ENCODE data around the gene ZBED2. TPM values are rescaled to one million over a fixed set of nuclear protein-coding genes. Genes with fewer than 3 reads are reported as not detected.
"Not testable (repeated sequence)": the region's sequence is repeated elsewhere in the genome, so short reads cannot be mapped to it uniquely, and the experiment has no call there.

ZBED2 gene
- total RNA-seq, 1 donor from 2014 or later, result not detected

DNA sequence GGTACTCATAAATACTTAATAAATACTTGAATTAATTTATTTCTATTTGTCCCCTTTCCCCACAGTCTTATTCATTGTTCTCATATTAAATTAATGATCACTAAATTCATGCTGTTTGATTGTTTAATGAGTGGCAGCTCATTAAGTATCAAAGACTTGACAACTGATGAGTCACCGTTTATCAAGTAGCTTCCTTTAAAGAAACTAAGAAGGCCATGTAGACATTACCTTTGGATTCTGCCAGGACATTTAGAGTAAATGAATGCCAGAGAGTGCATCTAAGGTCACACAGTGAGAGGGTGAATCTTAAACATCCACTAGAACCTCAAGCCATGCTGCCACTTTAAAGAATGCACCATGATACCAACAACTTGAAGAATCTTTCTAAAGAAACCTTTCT lies 23.9 kb downstream of the ZBED2 start:
- H3K27me3 Mint-ChIP-seq (ENCODE audit: unreplicated experiment), result peaks cover 3% of the 10 kb centered on the region
- peaks cover 3% of the 10 kb centered on the region for H3K4me1 Mint-ChIP-seq (ENCODE audit: low read depth, unreplicated experiment)
- peaks cover 2% of the 10 kb centered on the region for H3K9me3 Mint-ChIP-seq (ENCODE audit: unreplicated experiment)
- no peak for DNase-seq
- TF ChIP-seq, protein P1, sequence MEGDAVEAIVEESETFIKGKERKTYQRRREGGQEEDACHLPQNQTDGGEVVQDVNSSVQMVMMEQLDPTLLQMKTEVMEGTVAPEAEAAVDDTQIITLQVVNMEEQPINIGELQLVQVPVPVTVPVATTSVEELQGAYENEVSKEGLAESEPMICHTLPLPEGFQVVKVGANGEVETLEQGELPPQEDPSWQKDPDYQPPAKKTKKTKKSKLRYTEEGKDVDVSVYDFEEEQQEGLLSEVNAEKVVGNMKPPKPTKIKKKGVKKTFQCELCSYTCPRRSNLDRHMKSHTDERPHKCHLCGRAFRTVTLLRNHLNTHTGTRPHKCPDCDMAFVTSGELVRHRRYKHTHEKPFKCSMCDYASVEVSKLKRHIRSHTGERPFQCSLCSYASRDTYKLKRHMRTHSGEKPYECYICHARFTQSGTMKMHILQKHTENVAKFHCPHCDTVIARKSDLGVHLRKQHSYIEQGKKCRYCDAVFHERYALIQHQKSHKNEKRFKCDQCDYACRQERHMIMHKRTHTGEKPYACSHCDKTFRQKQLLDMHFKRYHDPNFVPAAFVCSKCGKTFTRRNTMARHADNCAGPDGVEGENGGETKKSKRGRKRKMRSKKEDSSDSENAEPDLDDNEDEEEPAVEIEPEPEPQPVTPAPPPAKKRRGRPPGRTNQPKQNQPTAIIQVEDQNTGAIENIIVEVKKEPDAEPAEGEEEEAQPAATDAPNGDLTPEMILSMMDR (IDR thresholded peaks at IDR 0.05; ENCODE audit: partially characterized antibody, unreplicated experiment), result no peak
- no peak overlapping the region for H3K27ac Mint-ChIP-seq (ENCODE audit: unreplicated experiment)
- H3K4me3 Mint-ChIP-seq (ENCODE audit: unreplicated experiment), result no peak overlapping the region
- H3K36me3 Mint-ChIP-seq (ENCODE audit: unreplicated experiment), result no peaks in the 10 kb centered on the region

DNA sequence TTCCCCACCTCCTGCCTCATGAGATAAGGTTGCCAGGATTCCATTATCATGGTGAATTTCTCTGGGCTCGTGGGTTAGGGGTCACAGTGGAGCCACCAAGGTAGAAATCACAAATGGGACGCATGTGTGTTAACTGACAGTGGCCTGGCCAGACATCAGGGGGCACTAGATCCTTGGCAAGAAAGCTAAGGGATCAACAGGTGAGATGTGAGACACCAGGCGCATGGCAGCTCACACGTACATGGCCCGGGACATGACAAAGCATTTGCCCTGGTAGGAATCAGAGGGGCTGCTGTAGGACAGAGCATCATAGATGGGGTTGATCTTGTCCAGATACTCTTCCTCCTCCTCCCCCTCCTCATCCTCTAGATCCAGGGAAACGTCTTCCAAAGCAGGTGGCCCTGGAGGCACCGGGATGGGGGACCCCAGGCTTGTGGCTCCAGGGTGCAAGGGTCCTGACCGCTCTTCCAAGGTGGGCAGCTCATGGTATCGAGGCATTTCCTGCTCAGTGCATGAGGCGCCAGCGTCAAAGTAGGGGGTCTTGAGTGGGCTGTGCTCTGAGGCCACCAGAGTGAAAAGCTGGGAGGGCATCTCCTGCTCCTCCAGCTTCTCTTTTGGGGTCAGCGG lies 24.6 kb downstream of the ZBED2 start:
- Mint-ChIP-seq H3K27me3 (ENCODE audit: unreplicated experiment) (peaks cover 3% of the 10 kb centered on the region), H3K4me3 (ENCODE audit: unreplicated experiment) (no peak overlapping the region), H3K27ac (ENCODE audit: unreplicated experiment) (no peak overlapping the region), H3K9me3 (ENCODE audit: unreplicated experiment) (peaks cover 2% of the 10 kb centered on the region), H3K36me3 (ENCODE audit: unreplicated experiment) (no peaks in the 10 kb centered on the region), H3K4me1 (ENCODE audit: low read depth, unreplicated experiment) (peaks cover 3% of the 10 kb centered on the region)
- DNase-seq, result no peak
- TF ChIP-seq, protein P1 (IDR thresholded peaks at IDR 0.05; ENCODE audit: partially characterized antibody, unreplicated experiment), result no peak

DNA sequence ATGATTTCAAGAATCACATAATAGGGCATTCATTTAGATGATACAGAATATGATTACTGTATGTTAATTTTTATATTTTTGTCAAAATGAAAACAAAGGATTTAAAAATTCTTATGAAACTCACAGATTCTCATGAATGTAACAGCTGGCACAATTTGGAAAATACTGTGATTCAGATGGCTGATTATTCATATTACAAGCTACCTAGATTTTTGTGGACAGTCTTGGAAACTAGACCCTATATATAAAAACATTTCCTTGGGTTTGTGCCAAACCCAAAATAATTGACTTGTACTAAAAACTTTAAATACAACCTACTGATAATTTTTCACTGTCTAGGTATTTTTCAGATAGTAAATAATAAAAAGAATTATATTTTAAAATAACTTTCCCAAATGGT lies 26.2 kb downstream of the ZBED2 start:
- DNase-seq, result no peak
- H3K36me3 Mint-ChIP-seq (ENCODE audit: unreplicated experiment), result no peaks in the 10 kb centered on the region
- H3K4me3 Mint-ChIP-seq (ENCODE audit: unreplicated experiment), result no peak overlapping the region
- H3K27me3 Mint-ChIP-seq (ENCODE audit: unreplicated experiment), result peaks cover 2% of the 10 kb centered on the region
- H3K4me1 Mint-ChIP-seq (ENCODE audit: low read depth, unreplicated experiment), result peaks cover 2% of the 10 kb centered on the region
- peaks cover 2% of the 10 kb centered on the region for H3K9me3 Mint-ChIP-seq (ENCODE audit: unreplicated experiment)
- H3K27ac Mint-ChIP-seq (ENCODE audit: unreplicated experiment), result no peak overlapping the region
- TF ChIP-seq, protein P1 (IDR thresholded peaks at IDR 0.05; ENCODE audit: partially characterized antibody, unreplicated experiment), result no peak

DNA sequence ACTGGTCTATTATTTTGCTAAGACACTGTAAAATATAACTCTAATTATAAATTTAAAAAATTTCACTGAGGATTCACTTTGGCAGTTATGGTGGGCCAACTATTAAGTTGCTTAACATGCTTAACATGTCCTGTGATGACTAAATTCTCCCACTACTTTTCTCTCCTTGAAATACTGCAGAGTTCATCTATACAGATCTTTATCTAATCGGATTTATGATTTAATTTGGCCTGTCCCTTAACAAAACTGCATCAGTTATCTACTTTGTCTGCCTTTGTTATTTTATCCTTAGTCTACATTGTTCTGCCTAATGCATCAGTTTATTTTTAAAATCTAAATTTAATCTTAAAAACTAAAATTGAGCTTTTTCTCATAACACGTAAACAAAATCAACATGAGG lies 26.8 kb downstream of the ZBED2 start:
- H3K4me3 Mint-ChIP-seq (ENCODE audit: unreplicated experiment), result no peak overlapping the region
- TF ChIP-seq, protein P1 (IDR thresholded peaks at IDR 0.05; ENCODE audit: partially characterized antibody, unreplicated experiment), result no peak

DNA sequence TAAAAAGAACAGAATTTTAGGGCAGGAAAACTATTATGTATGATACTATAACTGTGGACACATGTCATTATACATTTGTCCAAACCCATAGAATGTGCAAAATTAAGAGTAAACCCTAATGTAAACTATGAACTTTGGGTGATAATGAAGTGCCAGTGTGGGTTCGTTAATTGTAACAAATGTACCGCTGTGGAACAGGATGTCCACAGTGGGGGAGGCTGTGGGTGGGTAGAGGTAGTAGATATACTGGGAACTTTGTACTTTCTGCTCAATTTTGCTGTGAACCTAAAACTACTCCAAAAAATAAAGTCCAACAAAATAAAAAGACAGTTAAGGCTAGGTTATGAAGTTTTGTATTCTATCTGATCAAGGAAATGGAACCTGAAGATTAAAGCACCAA lies 28.3 kb downstream of the ZBED2 start:
- Mint-ChIP-seq H3K27ac (ENCODE audit: unreplicated experiment) (no peak overlapping the region), H3K27me3 (ENCODE audit: unreplicated experiment) (no peaks in the 10 kb centered on the region), H3K9me3 (ENCODE audit: unreplicated experiment) (no peaks in the 10 kb centered on the region), H3K4me3 (ENCODE audit: unreplicated experiment) (no peak overlapping the region), H3K4me1 (ENCODE audit: low read depth, unreplicated experiment) (no peaks in the 10 kb centered on the region), H3K36me3 (ENCODE audit: unreplicated experiment) (no peaks in the 10 kb centered on the region)
- TF ChIP-seq, protein P1 (IDR thresholded peaks at IDR 0.05; ENCODE audit: partially characterized antibody, unreplicated experiment), result no peak
- DNase-seq, result no peak

More for the DNA sequence above, 26.8 kb downstream of the ZBED2 start:
- H3K9me3 Mint-ChIP-seq (ENCODE audit: unreplicated experiment), result no peaks in the 10 kb centered on the region
- no peaks in the 10 kb centered on the region for H3K36me3 Mint-ChIP-seq (ENCODE audit: unreplicated experiment)
- DNase-seq, result no peak
- H3K27ac Mint-ChIP-seq (ENCODE audit: unreplicated experiment), result no peak overlapping the region
- H3K27me3 Mint-ChIP-seq (ENCODE audit: unreplicated experiment), result no peaks in the 10 kb centered on the region
- no peaks in the 10 kb centered on the region for H3K4me1 Mint-ChIP-seq (ENCODE audit: low read depth, unreplicated experiment)

DNA sequence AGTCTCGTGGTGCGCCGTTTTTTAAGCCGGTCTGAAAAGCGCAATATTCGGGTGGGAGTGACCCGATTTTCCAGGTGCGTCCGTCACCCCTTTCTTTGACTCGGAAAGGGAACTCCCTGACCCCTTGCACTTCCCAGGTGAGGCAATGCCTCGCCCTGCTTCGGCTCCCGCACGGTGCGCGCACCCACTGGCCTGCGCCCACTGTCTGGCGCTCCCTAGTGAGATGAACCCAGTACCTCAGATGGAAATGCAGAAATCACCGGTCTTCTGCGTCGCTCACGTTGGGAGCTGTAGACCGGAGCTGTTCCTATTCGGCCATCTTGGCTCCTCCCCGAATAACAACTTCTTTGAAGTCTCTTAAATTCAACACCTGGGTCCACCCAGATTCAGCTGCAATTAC lies 33.2 kb downstream of the ZBED2 start:
- not testable (repeated sequence) for H3K4me3 Mint-ChIP-seq (ENCODE audit: unreplicated experiment); H3K27me3 Mint-ChIP-seq (ENCODE audit: unreplicated experiment); H3K4me1 Mint-ChIP-seq (ENCODE audit: low read depth, unreplicated experiment); DNase-seq; H3K27ac Mint-ChIP-seq (ENCODE audit: unreplicated experiment); H3K9me3 Mint-ChIP-seq (ENCODE audit: unreplicated experiment); H3K36me3 Mint-ChIP-seq (ENCODE audit: unreplicated experiment)
